ENCODE results near the gene CTDSPL2.

DNA sequence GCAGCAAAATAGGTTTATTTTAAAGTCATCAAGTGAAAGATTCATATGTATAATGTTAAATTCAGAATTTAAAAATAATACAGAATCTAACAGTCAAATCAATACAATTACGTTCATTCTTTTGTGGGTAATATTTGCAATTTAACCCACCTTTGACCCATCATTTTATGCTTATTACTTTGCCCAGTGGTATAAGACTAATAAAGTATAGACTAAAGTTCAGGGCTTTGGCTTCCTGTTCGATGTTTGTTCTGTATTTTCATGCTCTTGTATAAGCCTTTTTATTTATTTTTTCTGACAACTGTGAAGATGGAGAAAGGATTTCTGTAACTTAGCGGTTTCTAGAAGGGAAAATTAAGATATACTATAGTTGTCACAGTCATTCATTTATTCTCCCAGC lies 65.2 kb downstream of the CTDSPL2 start:
- TF ChIP-seq, protein P1, sequence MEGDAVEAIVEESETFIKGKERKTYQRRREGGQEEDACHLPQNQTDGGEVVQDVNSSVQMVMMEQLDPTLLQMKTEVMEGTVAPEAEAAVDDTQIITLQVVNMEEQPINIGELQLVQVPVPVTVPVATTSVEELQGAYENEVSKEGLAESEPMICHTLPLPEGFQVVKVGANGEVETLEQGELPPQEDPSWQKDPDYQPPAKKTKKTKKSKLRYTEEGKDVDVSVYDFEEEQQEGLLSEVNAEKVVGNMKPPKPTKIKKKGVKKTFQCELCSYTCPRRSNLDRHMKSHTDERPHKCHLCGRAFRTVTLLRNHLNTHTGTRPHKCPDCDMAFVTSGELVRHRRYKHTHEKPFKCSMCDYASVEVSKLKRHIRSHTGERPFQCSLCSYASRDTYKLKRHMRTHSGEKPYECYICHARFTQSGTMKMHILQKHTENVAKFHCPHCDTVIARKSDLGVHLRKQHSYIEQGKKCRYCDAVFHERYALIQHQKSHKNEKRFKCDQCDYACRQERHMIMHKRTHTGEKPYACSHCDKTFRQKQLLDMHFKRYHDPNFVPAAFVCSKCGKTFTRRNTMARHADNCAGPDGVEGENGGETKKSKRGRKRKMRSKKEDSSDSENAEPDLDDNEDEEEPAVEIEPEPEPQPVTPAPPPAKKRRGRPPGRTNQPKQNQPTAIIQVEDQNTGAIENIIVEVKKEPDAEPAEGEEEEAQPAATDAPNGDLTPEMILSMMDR (IDR thresholded peaks at IDR 0.05), result no peak
- TF ChIP-seq POLR2A (IDR thresholded peaks at IDR 0.05), result no peak

All from adrenal gland (tissue), 5 donors.